Measurements from ENCODE around the gene BHLHA15. TPM values are rescaled to one million over a fixed set of nuclear protein-coding genes. Genes with fewer than 3 reads are reported as not detected.

BHLHA15 gene
- total RNA-seq, 1 donor from 2014 or later = not detected

GRCh38 chr7:98187138-98187502 lies 24.1 kb upstream of the BHLHA15 start:
- H3K4me1 Mint-ChIP-seq = no peaks in the 10 kb centered on the region
- peaks cover 18% of the 10 kb centered on the region for H3K9me3 Mint-ChIP-seq
- H3K27ac Mint-ChIP-seq = no peak overlapping the region
- no peak for DNase-seq (ENCODE audit: low spot score in 2 of 2, unreplicated experiment in 2 of 2)
- no peaks in the 10 kb centered on the region for H3K27me3 Mint-ChIP-seq (ENCODE audit: low read depth)
- TF ChIP-seq, protein P1, sequence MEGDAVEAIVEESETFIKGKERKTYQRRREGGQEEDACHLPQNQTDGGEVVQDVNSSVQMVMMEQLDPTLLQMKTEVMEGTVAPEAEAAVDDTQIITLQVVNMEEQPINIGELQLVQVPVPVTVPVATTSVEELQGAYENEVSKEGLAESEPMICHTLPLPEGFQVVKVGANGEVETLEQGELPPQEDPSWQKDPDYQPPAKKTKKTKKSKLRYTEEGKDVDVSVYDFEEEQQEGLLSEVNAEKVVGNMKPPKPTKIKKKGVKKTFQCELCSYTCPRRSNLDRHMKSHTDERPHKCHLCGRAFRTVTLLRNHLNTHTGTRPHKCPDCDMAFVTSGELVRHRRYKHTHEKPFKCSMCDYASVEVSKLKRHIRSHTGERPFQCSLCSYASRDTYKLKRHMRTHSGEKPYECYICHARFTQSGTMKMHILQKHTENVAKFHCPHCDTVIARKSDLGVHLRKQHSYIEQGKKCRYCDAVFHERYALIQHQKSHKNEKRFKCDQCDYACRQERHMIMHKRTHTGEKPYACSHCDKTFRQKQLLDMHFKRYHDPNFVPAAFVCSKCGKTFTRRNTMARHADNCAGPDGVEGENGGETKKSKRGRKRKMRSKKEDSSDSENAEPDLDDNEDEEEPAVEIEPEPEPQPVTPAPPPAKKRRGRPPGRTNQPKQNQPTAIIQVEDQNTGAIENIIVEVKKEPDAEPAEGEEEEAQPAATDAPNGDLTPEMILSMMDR (IDR thresholded peaks at IDR 0.05; ENCODE audit: unreplicated experiment) = no peak
- H3K4me3 Mint-ChIP-seq = no peak overlapping the region
- peaks cover 46% of the 10 kb centered on the region for H3K36me3 Mint-ChIP-seq

DNA sequence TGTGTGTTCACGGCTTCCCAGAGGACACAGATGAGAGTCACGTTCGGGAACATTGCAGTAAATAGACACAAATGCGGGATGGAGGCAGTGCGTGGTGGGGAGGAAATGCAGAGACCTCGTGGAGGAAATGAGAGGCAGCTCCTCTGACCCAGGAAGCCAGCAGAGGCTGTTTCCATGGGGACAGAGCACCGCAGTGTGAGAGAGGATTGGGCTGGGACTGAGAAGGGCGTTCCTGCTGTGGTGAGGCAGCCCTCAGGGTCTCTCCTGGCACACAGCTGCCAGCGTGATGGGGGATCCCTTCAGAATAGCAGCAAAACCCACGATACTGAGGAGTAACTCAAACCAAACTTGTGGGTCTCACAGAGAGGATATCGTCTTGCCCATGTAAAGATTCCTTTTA lies 21.7 kb upstream of the BHLHA15 start:
- Mint-ChIP-seq H3K4me1 (no peaks in the 10 kb centered on the region), H3K27ac (no peak overlapping the region), H3K9me3 (peaks cover 14% of the 10 kb centered on the region), H3K36me3 (peaks cover 49% of the 10 kb centered on the region), H3K27me3 (ENCODE audit: low read depth) (no peaks in the 10 kb centered on the region), H3K4me3 (no peak overlapping the region)
- no peak for DNase-seq (ENCODE audit: low spot score in 2 of 2, unreplicated experiment in 2 of 2)
- TF ChIP-seq, protein P1 (IDR thresholded peaks at IDR 0.05; ENCODE audit: unreplicated experiment) = no peak

DNA sequence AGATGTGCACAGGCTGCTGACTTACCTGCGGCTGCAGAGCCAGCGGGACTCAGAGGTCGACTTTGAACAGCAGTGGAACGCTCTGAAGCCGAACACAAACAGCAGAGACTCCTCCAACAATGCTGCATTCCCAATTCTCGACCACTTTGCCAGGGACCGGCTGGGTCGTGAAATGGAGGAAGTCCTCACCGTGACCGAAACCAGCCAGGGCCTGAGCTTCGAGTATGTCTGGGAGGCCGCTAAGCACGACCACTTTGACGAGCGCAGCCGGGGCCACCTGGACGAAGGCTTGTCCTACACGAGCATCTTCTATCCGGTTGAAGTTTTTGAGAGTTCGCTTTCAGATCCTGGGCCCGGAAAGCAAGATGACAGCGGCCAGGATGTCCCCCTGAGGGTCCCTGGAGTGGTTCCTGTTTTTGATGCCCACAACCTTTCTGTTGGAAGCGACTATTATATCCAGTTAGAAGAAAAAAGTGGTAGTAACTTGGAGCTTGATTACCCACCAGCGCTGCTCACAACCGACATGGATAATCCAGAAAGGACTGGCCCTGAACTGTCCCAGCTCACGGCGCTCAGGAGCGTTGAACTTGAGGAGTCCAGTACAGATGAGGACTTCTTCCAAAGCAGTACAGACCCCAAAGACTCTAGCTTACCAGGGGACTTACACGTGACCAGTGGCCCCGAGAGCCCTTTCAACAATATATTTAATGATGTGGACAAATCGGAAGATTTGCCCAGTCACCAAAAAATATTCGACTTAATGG lies 19.4 kb upstream of the BHLHA15 start:
- Mint-ChIP-seq H3K4me1 (no peaks in the 10 kb centered on the region), H3K36me3 (peaks cover 51% of the 10 kb centered on the region), H3K4me3 (no peak overlapping the region), H3K9me3 (peaks cover 14% of the 10 kb centered on the region), H3K27ac (no peak overlapping the region), H3K27me3 (ENCODE audit: low read depth) (no peaks in the 10 kb centered on the region)
- TF ChIP-seq, protein P1 (IDR thresholded peaks at IDR 0.05; ENCODE audit: unreplicated experiment) = no peak
- DNase-seq (ENCODE audit: low spot score in 2 of 2, unreplicated experiment in 2 of 2) = no peak

GRCh38 chr7:98192781-98193457 lies 18.3 kb upstream of the BHLHA15 start:
- no peak overlapping the region for H3K4me3 Mint-ChIP-seq
- H3K4me1 Mint-ChIP-seq = no peaks in the 10 kb centered on the region
- no peak for DNase-seq (ENCODE audit: low spot score in 2 of 2, unreplicated experiment in 2 of 2)
- no peak overlapping the region for H3K27ac Mint-ChIP-seq
- peaks cover 13% of the 10 kb centered on the region for H3K9me3 Mint-ChIP-seq
- peaks cover 47% of the 10 kb centered on the region for H3K36me3 Mint-ChIP-seq
- TF ChIP-seq, protein P1 (IDR thresholded peaks at IDR 0.05; ENCODE audit: unreplicated experiment) = no peak
- no peaks in the 10 kb centered on the region for H3K27me3 Mint-ChIP-seq (ENCODE audit: low read depth)

DNA sequence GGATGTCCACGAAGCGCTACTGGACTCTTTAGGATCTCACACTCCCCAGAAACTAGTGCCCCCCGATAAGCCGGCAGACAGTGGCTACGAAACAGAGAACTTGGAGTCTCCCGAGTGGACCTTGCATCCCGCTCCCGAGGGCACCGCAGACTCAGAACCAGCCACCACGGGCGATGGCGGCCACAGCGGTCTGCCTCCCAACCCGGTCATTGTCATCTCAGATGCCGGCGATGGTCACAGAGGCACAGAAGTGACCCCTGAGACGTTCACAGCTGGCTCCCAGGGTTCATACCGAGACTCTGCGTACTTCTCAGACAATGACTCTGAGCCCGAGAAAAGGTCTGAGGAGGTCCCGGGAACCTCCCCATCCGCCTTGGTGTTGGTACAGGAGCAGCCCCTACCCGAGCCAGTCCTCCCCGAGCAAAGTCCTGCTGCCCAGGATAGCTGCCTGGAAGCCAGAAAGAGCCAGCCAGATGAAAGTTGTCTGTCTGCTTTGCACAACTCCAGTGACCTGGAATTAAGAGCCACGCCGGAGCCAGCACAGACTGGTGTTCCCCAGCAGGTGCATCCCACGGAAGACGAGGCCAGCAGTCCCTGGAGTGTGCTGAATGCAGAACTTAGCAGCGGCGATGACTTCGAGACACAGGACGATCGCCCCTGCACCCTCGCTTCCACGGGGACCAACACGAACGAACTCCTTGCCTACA lies 17.6 kb upstream of the BHLHA15 start:
- no peak for DNase-seq (ENCODE audit: low spot score in 2 of 2, unreplicated experiment in 2 of 2)
- TF ChIP-seq, protein P1 (IDR thresholded peaks at IDR 0.05; ENCODE audit: unreplicated experiment) = no peak
- H3K36me3 Mint-ChIP-seq = peaks cover 45% of the 10 kb centered on the region
- H3K4me1 Mint-ChIP-seq = no peaks in the 10 kb centered on the region
- H3K27ac Mint-ChIP-seq = no peak overlapping the region
- H3K9me3 Mint-ChIP-seq = peaks cover 8% of the 10 kb centered on the region
- no peak overlapping the region for H3K4me3 Mint-ChIP-seq
- no peaks in the 10 kb centered on the region for H3K27me3 Mint-ChIP-seq (ENCODE audit: low read depth)
